ENCODE data around the gene LRRC38.
"Not testable (repeated sequence)": the region's sequence is repeated elsewhere in the genome, so short reads cannot be mapped to it uniquely, and the experiment has no call there.

Gene LRRC38

GRCh38 chr1:13456904-13457532, 56.8 kb downstream of the LRRC38 start:
- DNase-seq: no peak

- DNase-seq: no peak
Measured at GRCh38 chr1:13451399-13451965, 62.3 kb downstream of the LRRC38 start.

DNA sequence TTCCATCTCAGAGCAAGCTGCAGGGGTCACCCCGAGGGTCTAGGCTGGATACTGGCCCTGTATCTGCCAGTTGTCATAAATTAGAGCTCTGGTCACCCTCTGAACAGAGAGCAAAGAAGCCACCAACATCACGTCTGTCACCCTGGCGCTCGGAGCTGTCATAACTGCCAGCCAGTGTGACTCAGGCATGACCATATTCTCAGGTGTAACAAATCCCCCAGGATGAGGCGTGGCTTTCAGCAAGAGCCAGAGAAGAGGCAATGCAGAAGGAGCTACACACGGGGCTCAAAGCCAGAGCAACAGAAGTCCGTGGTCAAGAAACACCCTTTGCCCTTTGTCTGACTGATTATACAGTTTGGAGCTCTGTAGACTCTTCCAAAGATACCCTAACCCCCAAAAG, 63.6 kb downstream of the LRRC38 start:
- no peak for DNase-seq

- DNase-seq: no peak
Measured at GRCh38 chr1:13443335-13443979, 70.3 kb downstream of the LRRC38 start.

DNA sequence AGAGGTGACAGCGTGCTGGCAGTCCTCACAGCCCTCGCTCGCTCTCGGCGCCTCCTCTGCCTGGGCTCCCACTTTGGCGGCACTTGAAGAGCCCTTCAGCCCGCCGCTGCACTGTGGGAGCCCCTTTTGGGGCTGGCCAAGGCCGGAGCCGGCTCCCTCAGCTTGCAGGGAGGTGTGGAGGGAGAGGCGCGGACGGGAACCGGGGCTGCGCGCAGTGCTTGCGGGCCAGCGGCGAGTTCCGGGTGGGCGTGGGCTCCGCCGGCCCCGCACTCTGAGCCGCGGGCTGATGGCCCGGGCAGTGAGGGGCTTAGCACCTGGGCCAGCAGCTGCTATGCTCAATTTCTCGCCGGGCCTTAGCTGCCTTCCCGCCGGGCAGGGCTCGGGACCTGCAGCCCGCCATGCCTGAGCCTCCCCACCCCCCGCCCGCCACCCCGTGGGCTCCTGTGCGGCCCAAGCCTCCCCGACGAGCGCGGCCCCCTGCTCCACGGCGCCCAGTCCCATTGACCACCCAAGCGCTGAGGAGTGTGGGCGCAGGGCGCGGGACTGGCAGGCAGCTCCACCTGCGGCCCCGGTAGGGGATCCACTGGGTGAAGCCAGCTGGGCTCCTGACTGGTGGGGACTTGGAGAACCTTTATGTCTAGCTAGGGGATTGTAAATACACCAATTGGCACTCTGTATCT, 74.6 kb downstream of the LRRC38 start:
- not testable (repeated sequence) for DNase-seq

- peak in 1 of 3 experiments; percentile 1 for DNase-seq
Measured at GRCh38 chr1:13435458-13435857, 78.3 kb downstream of the LRRC38 start.

GRCh38 chr1:13433694-13434358, 80.0 kb downstream of the LRRC38 start:
- not testable (repeated sequence) for DNase-seq

DNA sequence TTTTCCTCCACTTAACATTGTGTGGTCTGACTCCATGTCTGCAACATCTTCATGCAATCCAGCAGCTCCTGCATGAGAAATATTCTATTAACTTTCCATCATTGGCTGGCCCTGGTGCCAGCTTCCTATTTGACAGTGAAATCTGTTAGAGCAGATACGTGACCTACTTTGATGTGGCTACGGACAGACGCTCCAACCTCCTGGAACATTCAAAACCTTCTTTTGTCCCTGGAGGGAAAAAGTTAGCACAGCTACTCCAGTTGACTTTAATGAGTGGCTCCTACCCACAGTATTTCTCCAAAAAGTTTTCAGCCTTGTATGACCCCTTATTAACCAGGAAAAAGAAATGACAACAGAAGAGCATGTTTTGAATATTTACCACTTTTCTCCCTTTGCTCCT, 81.6 kb downstream of the LRRC38 start:
- DNase-seq: no peak

GRCh38 chr1:13430495-13430894, 83.3 kb downstream of the LRRC38 start:
- DNase-seq: no peak
